NCI-H2029 treated with DMSO at 0.1 percent for 48 hours (cell line): ENCODE data around the gene VPS8.

Experiments
- DNase-seq: peaks from one replicate; lab custom pipeline; 2025; lab: John Stamatoyannopoulos, UW

VPS8 gene

GRCh38 chr3:185093116-185093515, 281.1 kb downstream of the VPS8 start:
- no peak for DNase-seq

- no peak for DNase-seq
Observed at GRCh38 chr3:185094697-185095096, 282.7 kb downstream of the VPS8 start.
